Measurements from ENCODE around the gene P2RX1. TPM values are rescaled to one million over a fixed set of nuclear protein-coding genes. Genes with fewer than 3 reads are reported as not detected.

The P2RX1 gene
- total RNA-seq, 1 experiment from 2014 or later: not detected

DNA sequence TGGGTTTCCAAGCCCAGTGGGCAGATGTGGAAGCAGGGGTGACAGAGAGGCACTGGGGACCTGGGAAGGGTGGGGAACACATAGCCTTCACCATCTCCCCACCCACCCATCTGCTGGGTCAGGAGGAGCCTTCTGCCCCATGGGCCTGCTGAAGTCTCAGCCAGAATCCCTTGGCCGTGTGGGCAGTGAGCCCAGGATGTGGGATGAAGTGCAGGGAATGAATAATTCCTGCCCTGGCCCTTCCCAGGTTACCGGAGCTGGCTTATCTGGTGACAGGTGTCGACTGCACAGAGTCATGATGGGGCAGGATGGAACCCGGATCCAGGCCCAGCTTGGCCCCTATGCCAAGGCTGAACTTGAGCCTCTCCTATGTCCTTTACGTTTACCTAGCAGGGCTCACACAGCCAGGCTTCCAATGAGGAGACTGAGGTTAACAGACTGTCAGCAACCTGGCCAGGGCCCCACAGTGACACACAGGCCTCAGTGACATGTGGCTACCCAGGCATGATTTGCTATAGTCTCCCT, 30.5 kb upstream of the P2RX1 start:
- no peaks in the 10 kb centered on the region for H3K79me2 ChIP-seq (ENCODE audit: low read depth)
- no peaks in the 10 kb centered on the region for H3K4me1 ChIP-seq (replicated peaks; ENCODE audit: insufficient read depth)
- POLR2A ChIA-PET (ENCODE audit: unreplicated experiment): no interaction called here
- no peak for TF ChIP-seq EZH2 (IDR thresholded peaks at IDR 0.05; ENCODE audit: low read depth)
- TF ChIP-seq, protein P1, sequence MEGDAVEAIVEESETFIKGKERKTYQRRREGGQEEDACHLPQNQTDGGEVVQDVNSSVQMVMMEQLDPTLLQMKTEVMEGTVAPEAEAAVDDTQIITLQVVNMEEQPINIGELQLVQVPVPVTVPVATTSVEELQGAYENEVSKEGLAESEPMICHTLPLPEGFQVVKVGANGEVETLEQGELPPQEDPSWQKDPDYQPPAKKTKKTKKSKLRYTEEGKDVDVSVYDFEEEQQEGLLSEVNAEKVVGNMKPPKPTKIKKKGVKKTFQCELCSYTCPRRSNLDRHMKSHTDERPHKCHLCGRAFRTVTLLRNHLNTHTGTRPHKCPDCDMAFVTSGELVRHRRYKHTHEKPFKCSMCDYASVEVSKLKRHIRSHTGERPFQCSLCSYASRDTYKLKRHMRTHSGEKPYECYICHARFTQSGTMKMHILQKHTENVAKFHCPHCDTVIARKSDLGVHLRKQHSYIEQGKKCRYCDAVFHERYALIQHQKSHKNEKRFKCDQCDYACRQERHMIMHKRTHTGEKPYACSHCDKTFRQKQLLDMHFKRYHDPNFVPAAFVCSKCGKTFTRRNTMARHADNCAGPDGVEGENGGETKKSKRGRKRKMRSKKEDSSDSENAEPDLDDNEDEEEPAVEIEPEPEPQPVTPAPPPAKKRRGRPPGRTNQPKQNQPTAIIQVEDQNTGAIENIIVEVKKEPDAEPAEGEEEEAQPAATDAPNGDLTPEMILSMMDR (conservative IDR thresholded peaks at IDR 0.05): no peak
- no peaks in the 10 kb centered on the region for H4K20me1 ChIP-seq (ENCODE audit: insufficient read depth)
- no peak overlapping the region for H3K27ac ChIP-seq
- no peaks in the 10 kb centered on the region for H3K27me3 ChIP-seq (ENCODE audit: insufficient read depth, low read depth)
- BruUV-seq (replicated peaks): no TSS peak
- no peaks in the 10 kb centered on the region for H3K9me2 ChIP-seq (ENCODE audit: insufficient read depth)
- no peak overlapping the region for H3K4me3 ChIP-seq
- H3K4me2 ChIP-seq: no peak overlapping the region
- no peak overlapping the region for H2AFZ ChIP-seq
- peaks cover 7% of the 10 kb centered on the region; the same call in 1 of the 2 replicates for H3F3A ChIP-seq (ENCODE audit: insufficient read depth, low read depth)
- no peak for DNase-seq
- H3K36me3 ChIP-seq (ENCODE audit: low read depth): no peaks in the 10 kb centered on the region
- CTCF ChIA-PET: no interaction called here
- intact Hi-C loops (cut with micrococcal nuclease; ENCODE audit: unreplicated experiment): no loop called here
- no peaks in the 10 kb centered on the region for H3K9me3 ChIP-seq (ENCODE audit: insufficient read depth, low read depth)

DNA sequence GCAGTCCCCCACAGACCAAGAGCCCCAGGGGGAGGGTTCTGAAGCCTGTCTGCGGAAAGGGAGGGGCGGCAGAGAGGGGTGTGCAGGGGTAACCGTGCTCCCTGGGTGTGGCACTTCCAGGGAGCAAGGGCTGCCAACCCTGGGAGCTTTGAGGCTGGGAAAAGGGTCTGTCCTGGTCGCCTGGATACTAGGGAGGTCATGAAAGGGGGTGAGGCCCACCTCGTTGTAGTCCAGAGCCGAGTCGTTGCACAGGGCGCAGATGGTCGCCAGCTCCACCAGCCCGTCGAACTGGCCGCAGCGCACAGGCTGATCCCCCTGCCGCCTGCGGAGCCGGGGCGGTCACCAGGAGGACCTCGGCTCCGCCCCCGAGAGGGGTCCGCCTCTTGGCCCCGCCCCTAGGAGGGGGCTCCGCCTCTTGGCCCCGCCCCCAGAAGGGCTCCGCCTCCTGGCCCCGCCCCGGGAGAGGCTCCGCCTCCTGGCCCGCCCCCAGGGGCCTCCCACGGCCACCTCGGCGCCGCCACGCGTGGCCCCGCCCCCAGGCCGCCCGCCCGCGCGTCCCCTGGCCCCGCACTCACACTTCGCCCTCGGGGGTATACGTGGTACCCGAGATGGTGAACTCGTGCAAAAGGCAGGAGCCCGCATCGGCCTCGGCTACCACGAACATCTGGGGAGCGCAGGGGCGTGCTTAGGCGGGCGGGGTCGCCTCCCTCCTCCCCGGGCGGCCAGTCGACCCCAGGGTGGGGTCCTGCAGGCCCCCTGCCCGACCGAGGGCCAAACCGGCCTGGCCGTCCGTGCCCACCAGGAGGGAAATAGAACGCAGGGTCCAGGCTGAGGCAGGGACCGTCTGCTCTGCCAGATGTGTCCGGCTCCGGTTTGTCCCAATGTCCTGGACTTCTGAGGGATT, 28.5 kb upstream of the P2RX1 start:
- H2AFZ ChIP-seq: no peak overlapping the region
- CTCF ChIA-PET: no interaction called here

DNA sequence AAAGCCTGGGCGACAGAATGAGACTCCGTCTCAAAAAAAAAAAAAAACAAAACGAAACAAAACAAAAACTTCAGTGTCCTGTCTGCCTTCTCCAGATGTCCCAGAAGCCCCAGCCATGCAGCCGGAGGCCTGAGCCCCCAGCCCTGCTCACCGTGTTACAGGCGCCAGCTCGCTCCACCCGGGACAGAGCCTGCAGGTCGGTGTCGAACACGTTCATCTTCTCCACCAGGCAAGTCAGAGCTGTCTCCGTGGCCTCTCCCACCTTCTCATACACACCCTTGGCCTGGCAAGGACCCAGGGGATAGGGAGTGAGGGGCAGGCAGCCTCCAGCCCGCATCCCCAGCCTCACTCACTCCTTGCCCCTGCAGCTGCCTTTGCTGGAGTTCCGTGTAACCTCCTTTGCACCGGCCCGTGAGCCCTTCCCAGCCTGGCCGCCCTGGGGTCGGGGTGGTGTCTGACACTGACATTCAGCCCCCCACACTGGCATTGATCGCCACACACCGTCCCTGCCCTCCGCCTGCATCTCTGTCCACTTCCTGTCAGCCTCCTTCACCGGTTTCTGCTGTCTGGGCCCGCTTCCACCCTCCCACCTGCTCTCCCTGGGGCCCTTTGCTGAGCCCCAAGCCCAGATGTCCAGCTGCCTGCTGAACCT, 27.1 kb upstream of the P2RX1 start:
- Histone ChIP-seq H3K4me2 (no peak overlapping the region), H3K36me3 (ENCODE audit: low read depth) (no peaks in the 10 kb centered on the region), H3K4me3 (no peak overlapping the region), H3K27me3 (ENCODE audit: insufficient read depth, low read depth) (no peaks in the 10 kb centered on the region), H2AFZ (no peak overlapping the region), H3K9me3 (ENCODE audit: insufficient read depth, low read depth) (no peaks in the 10 kb centered on the region), H3K4me1 (replicated peaks; ENCODE audit: insufficient read depth) (no peaks in the 10 kb centered on the region), H3K79me2 (ENCODE audit: low read depth) (no peaks in the 10 kb centered on the region), H3K27ac (no peak overlapping the region), H3F3A (ENCODE audit: insufficient read depth, low read depth) (peaks cover 7% of the 10 kb centered on the region; the same call in 1 of the 2 replicates), H4K20me1 (ENCODE audit: insufficient read depth) (no peaks in the 10 kb centered on the region), H3K9me2 (ENCODE audit: insufficient read depth) (no peaks in the 10 kb centered on the region)
- no TSS peak for BruUV-seq (replicated peaks)
- intact Hi-C loops (cut with micrococcal nuclease; ENCODE audit: unreplicated experiment): no loop called here
- CTCF ChIA-PET: no interaction called here
- TF ChIP-seq, protein P1 (conservative IDR thresholded peaks at IDR 0.05): no peak
- TF ChIP-seq EZH2 (IDR thresholded peaks at IDR 0.05; ENCODE audit: low read depth): no peak
- DNase-seq: no peak
- POLR2A ChIA-PET (ENCODE audit: unreplicated experiment): no interaction called here

More for the DNA sequence above, 28.5 kb upstream of the P2RX1 start:
- Histone ChIP-seq H3K27me3 (ENCODE audit: insufficient read depth, low read depth) (no peaks in the 10 kb centered on the region), H3K9me3 (ENCODE audit: insufficient read depth, low read depth) (no peaks in the 10 kb centered on the region), H4K20me1 (ENCODE audit: insufficient read depth) (no peaks in the 10 kb centered on the region), H3K9me2 (ENCODE audit: insufficient read depth) (no peaks in the 10 kb centered on the region), H3K4me2 (no peak overlapping the region), H3K79me2 (ENCODE audit: low read depth) (no peaks in the 10 kb centered on the region), H3K4me3 (no peak overlapping the region), H3K27ac (no peak overlapping the region), H3K36me3 (ENCODE audit: low read depth) (no peaks in the 10 kb centered on the region), H3F3A (ENCODE audit: insufficient read depth, low read depth) (peaks cover 7% of the 10 kb centered on the region; the same call in 1 of the 2 replicates), H3K4me1 (replicated peaks; ENCODE audit: insufficient read depth) (no peaks in the 10 kb centered on the region)
- TF ChIP-seq EZH2 (IDR thresholded peaks at IDR 0.05; ENCODE audit: low read depth): no peak
- TF ChIP-seq, protein P1 (conservative IDR thresholded peaks at IDR 0.05): no peak
- intact Hi-C loops (cut with micrococcal nuclease; ENCODE audit: unreplicated experiment): no loop called here
- POLR2A ChIA-PET (ENCODE audit: unreplicated experiment): no interaction called here
- BruUV-seq (replicated peaks): no TSS peak
- peak in 1 of 2 experiments; percentile 27 for DNase-seq

All from PC-9 (cell line).